HUES48 (cell line): ENCODE measurements around the gene CRYBB3.

ENCODE experiments used
- H3K27ac ChIP-seq: one replicate; pipeline ENCODE4 v1.7.0; 2013; ENCODE audit warnings: low read depth, low read length, inconsistent platforms
- H3K27me3 ChIP-seq: 2 replicates; pipeline ENCODE4 v1.6.1; 2013; ENCODE audit warnings: mild to moderate bottlenecking, low read length; ENCODE audit not compliant: control insufficient read depth, insufficient read depth
- H3K36me3 ChIP-seq: 2 replicates; pipeline ENCODE4 v1.6.1; 2013; ENCODE audit warnings: low read length; ENCODE audit not compliant: control insufficient read depth, insufficient read depth
- H3K4me1 ChIP-seq: 2 replicates; pipeline ENCODE4 v1.6.1; 2013; ENCODE audit warnings: mild to moderate bottlenecking, low read length; ENCODE audit not compliant: control insufficient read depth, insufficient read depth
- H3K4me3 ChIP-seq: 2 replicates; pipeline ENCODE4 v1.5.1; 2013; ENCODE audit warnings: mild to moderate bottlenecking, low read depth, low read length
- H3K9ac ChIP-seq: 2 replicates; pipeline ENCODE4 v1.6.1; 2013; ENCODE audit warnings: mild to moderate bottlenecking, low read depth, low read length, moderate library complexity
- H3K9me3 ChIP-seq: 2 replicates; pipeline ENCODE4 v1.6.1; 2013; ENCODE audit warnings: low read length; ENCODE audit not compliant: control insufficient read depth, insufficient read depth

The CRYBB3 gene

DNA sequence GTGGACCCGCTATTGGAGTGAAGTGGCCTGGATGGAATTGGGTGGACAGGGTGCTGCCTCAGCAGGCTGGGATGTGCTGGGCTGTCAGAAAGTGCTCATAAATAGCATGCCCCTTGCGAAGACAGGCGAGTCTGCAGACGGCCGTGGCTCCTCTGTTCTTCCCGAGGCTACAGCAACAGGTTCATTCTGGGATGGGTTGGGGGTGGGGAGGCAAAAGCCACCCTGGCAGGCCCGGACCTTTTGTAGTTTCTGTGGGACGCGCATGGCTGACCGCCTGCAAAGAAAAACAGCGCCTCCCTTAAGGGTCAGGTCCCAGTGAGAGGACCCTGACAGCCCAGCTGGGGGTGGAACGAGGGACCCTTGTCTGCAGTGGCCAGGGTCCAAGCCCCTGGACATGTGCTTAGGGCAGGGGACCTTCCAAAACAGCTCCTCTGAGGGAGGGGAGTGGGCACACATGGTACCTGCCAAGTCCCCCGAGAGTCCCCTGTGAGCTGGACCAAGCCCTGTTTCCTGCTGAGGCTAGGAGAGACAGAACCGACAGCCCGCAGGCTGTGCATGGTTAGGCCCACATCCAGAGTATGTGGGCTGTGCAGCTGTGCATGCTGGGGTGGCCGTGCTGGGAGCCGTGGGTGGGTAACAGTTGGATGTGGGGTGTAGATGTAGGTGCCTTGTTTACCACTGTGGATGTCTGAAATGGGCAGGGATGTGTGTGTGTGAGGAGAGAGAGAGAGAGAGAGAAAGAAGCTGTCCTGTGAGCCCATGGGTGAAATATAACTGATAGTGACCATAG, at the start of gene CRYBB3:
Gene CRYBB3 (plus strand): TSS at position 128 of the 790 bp plus-strand sequence. CDS start 1,539 bp downstream, outside the sequence.
- Histone ChIP-seq H3K9me3 (no peaks in the 10 kb centered on the region), H3K4me3 (no peak within 1 kb of the TSS), H3K9ac (no peak within 1 kb of the TSS), H3K27me3 (no peaks in the 10 kb centered on the region), H3K27ac (no peak within 1 kb of the TSS), H3K36me3 (no peaks in the 10 kb centered on the region), H3K4me1 (no peaks in the 10 kb centered on the region)

DNA sequence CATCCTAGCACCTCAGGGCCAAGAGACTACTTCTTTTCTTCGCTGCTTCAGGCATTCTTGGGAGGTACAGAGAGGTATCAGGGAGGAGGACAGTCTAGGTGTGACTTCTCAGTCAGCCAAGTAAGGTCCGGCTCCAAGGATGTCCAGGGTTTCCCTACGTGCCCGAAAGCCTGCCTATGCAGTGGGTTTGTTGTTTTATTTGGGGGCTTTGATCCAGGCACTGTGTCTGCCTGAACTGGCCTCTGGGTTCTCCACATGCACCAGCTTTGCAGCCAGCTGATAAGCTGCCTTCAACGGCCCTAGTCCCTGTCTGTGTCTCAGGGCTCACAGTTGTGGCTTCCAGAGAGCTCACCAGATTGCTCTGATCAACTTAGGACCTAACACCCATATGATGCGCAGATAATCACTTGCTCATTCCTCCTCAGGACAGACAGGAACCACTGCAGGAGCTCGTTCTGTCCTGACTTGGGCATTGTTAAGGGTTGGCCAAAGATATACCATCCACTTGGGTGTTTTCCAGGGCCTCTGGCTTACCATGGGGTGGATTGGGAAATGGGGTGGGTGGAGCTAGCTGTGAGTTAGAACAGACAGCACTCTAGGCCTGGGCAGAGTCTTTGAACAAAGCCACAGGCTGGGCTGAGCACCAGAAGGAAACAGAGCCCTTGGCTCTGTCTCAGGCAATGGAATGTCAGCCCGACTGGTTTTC, 45.5 kb upstream of the CRYBB3 start:
- Histone ChIP-seq H3K9me3 (no peaks in the 10 kb centered on the region), H3K27me3 (no peaks in the 10 kb centered on the region), H3K27ac (peak overlapping the region; percentile 58), H3K4me3 (no peak overlapping the region), H3K4me1 (peaks cover 4% of the 10 kb centered on the region; the same call in 1 of the 2 replicates), H3K36me3 (no peaks in the 10 kb centered on the region), H3K9ac (no peak overlapping the region)

DNA sequence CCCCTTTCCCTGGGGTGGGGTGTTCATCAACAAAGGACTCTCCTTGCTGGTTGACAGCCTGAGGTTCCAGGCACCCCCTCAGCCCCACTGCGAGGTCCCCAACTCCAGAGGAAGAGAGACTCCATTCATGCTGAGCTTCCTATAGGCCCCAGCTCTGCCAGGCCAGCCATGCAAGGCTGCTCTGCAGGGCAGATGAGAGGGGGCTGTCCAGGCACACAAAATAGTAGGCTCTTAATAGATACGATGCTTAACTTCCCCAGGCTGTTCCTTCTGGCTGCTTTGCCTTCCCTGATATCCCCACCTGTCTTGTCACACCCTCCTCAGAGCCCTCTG, 45.0 kb upstream of the CRYBB3 start:
- H3K4me1 ChIP-seq, result peaks cover 4% of the 10 kb centered on the region; the same call in 1 of the 2 replicates
- H3K4me3 ChIP-seq, result no peak overlapping the region
- no peaks in the 10 kb centered on the region for H3K27me3 ChIP-seq
- no peaks in the 10 kb centered on the region for H3K9me3 ChIP-seq
- H3K9ac ChIP-seq, result no peak overlapping the region
- peak overlapping the region; percentile 58 for H3K27ac ChIP-seq
- no peaks in the 10 kb centered on the region for H3K36me3 ChIP-seq

DNA sequence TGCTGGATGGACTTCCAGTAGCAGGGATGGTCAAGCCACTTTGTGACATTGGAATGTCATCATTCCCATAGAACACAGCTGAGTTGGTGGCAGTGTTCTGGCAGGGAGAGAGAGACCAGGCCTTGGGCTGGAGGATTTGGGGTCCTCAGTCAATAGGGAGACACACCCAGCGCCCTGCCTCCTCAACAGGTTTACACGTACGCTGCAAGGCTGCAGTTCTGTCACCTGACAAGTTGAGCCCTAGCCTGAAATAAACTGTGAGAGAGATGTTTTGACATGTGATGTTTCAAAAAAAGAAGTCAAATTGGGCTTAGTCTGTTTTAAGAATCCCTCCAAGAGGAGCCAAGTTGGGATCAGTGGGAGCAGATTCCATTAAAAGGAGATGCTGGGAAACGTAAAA, 42.9 kb upstream of the CRYBB3 start:
- Histone ChIP-seq H3K9me3 (no peaks in the 10 kb centered on the region), H3K36me3 (no peaks in the 10 kb centered on the region), H3K27ac (no peak overlapping the region), H3K9ac (no peak overlapping the region), H3K4me1 (peaks cover 4% of the 10 kb centered on the region; the same call in 1 of the 2 replicates), H3K4me3 (no peak overlapping the region), H3K27me3 (no peaks in the 10 kb centered on the region)

DNA sequence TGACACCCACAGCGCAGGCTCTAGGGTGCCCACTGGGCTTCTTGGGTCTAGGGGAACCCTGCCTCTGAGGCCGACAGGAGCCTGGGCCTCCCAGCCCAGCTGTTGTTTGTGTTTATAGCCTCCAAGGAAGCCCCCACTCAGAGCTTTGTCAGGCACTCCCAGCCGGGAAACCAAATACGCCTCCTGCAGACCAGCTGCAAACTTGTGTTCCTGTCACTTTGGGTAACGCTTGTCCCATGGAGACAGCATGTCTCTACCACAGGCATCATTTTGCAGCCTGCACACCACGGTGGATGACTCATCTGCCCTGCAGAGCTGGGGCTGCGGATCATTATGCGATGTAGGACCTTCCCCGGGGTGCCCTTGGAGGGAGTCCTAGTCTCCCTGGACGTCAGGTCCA, 40.6 kb upstream of the CRYBB3 start:
- H3K4me3 ChIP-seq, result no peak overlapping the region
- H3K9ac ChIP-seq, result no peak overlapping the region
- H3K27ac ChIP-seq, result no peak overlapping the region

DNA sequence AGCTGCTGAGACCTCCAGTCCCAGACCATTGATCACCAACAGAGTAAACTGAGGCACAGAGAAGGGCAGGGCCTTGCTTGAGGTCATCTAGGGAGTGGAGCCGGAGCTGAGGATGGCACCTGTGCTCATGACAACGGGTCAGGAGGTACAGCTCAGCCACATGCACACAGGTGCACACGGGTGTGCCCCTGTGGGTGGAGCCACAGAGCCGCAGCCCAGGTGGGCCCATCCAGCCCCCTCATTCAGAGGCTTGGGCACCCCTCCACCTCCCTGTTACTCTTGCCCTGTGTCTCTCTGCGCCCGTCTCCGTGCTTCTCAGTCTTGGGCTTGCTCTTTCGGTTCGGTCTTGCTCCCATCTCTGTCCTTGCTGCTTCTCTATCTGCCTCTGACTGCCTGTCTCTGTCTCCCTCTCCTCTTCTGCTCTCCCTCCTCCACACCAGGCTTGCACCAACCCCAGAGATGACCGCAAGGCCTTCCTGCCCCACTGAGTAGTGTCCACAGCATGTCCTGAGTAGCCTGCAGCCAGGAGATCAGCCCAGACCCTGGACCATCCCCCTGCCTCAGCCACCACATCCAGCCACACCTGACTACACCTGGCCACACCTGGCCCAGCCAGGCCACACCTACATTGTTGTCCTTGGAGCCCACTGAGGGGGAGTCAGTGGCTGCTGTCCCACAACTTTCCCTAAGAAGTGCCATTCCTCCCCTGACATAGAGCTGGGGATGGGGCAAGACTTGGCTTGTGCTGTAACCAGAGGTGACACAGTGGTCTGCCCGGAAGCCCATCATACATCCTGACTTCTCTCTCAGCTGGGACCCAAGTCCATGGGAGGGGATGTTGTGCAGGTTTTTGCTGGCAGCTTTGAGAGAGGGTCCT, 39.3 kb upstream of the CRYBB3 start:
- Histone ChIP-seq H3K4me1 (no peaks in the 10 kb centered on the region), H3K27ac (no peak overlapping the region), H3K4me3 (no peak overlapping the region), H3K9me3 (no peaks in the 10 kb centered on the region), H3K36me3 (no peaks in the 10 kb centered on the region), H3K27me3 (no peaks in the 10 kb centered on the region), H3K9ac (no peak overlapping the region)

More for the DNA sequence above, 40.6 kb upstream of the CRYBB3 start:
- no peaks in the 10 kb centered on the region for H3K36me3 ChIP-seq
- H3K9me3 ChIP-seq, result no peaks in the 10 kb centered on the region
- H3K4me1 ChIP-seq, result peaks cover 4% of the 10 kb centered on the region; the same call in 1 of the 2 replicates
- H3K27me3 ChIP-seq, result no peaks in the 10 kb centered on the region

DNA sequence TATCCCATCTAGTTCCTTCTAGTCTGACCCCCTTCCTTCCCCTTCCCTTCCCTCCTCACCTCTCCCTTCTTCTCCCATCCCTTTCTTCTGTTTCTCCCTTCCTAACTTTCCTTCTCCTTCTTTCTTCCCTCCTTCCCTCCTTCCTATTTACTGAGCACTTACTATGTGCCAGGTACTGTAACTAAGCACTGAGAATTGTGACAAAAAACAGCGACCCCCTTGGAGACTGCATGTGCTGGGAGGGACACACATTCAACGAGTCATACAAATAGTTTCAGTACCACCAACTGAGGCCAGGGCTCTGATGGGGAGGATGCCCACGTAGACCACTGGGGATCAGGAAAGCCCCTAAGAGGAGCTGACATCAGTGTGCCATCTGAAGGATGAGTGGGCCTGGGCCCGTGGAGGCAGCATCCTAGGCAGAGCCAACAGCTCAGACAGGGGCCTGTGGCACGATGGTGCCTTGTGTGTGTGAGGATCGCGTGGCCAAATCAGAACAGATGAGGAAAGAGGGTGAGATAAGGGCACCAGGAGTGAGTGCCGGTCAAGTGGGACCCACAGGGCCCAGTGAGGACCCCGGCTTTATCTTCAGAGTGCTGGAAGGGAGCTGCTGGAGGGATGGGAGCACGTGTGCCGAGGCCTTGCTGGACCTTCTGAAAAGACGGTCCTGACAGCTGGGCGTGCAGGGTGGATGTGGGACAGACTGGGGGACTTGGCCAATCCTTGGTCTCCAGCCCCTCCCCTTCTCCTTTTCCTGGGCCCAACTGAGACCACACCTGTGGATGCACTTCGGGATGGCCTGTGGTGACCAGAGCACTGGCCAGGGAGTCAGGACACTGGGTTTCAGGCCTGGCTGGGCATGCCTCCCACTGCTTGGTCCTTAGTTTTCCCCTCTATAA, 38.4 kb upstream of the CRYBB3 start:
- H3K9me3 ChIP-seq, result no peaks in the 10 kb centered on the region
- H3K4me1 ChIP-seq, result no peaks in the 10 kb centered on the region
- H3K27ac ChIP-seq, result no peak overlapping the region
- no peak overlapping the region for H3K9ac ChIP-seq
- no peak overlapping the region for H3K4me3 ChIP-seq
- H3K27me3 ChIP-seq, result no peaks in the 10 kb centered on the region
- no peaks in the 10 kb centered on the region for H3K36me3 ChIP-seq

DNA sequence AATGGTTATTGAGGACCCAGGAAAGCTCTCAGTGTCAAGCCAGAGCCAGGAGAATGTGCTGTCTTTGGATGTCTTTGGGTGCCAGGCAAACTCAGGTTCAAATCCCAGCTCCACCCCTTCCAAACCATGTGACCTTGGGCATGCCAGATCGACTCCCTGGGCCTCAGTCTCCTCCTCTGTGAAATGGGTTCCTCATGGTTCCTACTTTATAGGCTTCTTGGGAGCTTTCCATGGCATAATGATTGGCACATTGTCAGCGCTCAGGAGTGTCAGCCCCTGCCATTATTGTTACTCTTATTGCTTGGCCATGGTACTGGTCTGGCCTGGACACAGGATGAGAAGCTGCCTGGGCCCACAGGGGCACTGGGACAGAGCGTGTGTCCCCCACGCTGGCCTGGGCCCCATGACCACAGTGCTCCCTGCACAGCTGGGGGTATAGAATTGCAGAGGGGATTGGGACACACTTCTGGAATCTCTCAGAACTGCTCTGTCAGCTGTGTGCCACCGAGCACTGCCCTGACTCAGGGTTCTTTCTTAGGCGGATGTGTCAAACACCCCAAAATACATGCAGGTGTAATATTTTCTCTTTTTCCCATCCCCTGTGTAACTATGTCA, 37.6 kb upstream of the CRYBB3 start:
- H3K27me3 ChIP-seq, result no peaks in the 10 kb centered on the region
- no peak overlapping the region for H3K27ac ChIP-seq
- H3K9me3 ChIP-seq, result no peaks in the 10 kb centered on the region
- H3K9ac ChIP-seq, result no peak overlapping the region
- no peak overlapping the region for H3K4me3 ChIP-seq
- no peaks in the 10 kb centered on the region for H3K36me3 ChIP-seq
- no peaks in the 10 kb centered on the region for H3K4me1 ChIP-seq

DNA sequence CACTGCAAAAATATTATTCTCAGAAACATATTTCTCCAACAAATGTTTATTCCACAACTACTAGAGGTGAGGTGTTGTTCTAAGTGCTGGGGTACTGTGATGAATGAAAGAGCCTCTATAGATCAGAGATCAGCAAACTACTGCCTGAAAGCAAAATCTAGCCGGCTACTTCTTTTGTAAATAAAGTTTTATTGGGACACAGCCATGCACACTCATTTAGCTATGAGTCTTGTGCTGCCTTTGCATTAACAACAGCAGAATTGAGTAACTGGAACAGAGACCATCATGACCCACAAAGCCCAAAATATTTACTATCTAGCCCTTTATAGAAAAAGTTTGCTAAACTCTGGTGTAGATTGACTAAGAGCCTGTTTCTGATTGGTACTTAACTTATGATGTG, 37.1 kb upstream of the CRYBB3 start:
- H3K4me3 ChIP-seq, result no peak overlapping the region
- H3K27me3 ChIP-seq, result no peaks in the 10 kb centered on the region
- H3K9ac ChIP-seq, result no peak overlapping the region
- H3K9me3 ChIP-seq, result no peaks in the 10 kb centered on the region
- H3K36me3 ChIP-seq, result no peaks in the 10 kb centered on the region
- H3K27ac ChIP-seq, result no peak overlapping the region
- H3K4me1 ChIP-seq, result no peaks in the 10 kb centered on the region

DNA sequence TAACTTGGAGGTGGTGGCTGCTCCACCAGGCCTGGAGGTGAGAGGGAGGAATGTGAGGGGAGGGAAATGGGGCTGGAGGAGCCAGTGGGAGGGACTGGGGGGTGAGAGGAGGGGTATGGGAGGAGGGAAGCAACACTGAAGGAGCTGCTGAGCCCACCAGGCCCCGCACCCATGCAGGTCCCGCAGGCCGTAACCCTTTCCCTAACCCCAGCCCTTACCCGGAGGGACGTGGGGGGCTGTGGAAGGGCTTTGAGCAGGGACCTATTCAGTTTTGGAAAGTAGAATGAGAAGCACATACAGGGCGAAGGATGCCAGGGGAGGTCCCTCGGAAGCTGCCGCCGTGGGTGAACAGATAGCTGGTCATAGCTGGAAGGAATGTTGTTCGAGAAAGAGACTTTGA, 33.9 kb upstream of the CRYBB3 start:
- H3K27me3 ChIP-seq, result no peaks in the 10 kb centered on the region
- H3K9ac ChIP-seq, result no peak overlapping the region
- H3K27ac ChIP-seq, result no peak overlapping the region
- no peak overlapping the region for H3K4me3 ChIP-seq
- H3K9me3 ChIP-seq, result no peaks in the 10 kb centered on the region
- no peaks in the 10 kb centered on the region for H3K4me1 ChIP-seq
- no peaks in the 10 kb centered on the region for H3K36me3 ChIP-seq
